NCI-H187 treated with DMSO at 0.1 percent for 48 hours (cell line): ENCODE data around the gene CUX1.

Experiments used
- DNase-seq: peaks from one replicate; lab custom pipeline; 2025; lab: John Stamatoyannopoulos, UW

Gene CUX1

GRCh38 chr7:101957744-101958525 lies 140.5 kb downstream of the CUX1 start:
- no peak for DNase-seq

GRCh38 chr7:101959342-101959741 lies 141.9 kb downstream of the CUX1 start:
- no peak for DNase-seq

- DNase-seq, result no peak
These were observed 142.4 kb downstream of the CUX1 start for GRCh38 chr7:101959829-101960228.

GRCh38 chr7:101960323-101960722 lies 142.9 kb downstream of the CUX1 start:
- no peak for DNase-seq

- no peak for DNase-seq
These were observed 143.7 kb downstream of the CUX1 start for GRCh38 chr7:101960985-101961708.

GRCh38 chr7:101961811-101962210 lies 144.4 kb downstream of the CUX1 start:
- no peak for DNase-seq

GRCh38 chr7:101963693-101964092 lies 146.3 kb downstream of the CUX1 start:
- no peak for DNase-seq

- no peak for DNase-seq
These were observed 147.4 kb downstream of the CUX1 start for GRCh38 chr7:101964680-101965452.

GRCh38 chr7:101968720-101969466 lies 151.5 kb downstream of the CUX1 start:
- no peak for DNase-seq

GRCh38 chr7:101969997-101970585 lies 152.7 kb downstream of the CUX1 start:
- no peak for DNase-seq

GRCh38 chr7:101970801-101971200 lies 153.4 kb downstream of the CUX1 start:
- DNase-seq, result no peak

- no peak for DNase-seq
These were observed 154.0 kb downstream of the CUX1 start for GRCh38 chr7:101971457-101971856.

GRCh38 chr7:101972627-101973026 lies 155.2 kb downstream of the CUX1 start:
- no peak for DNase-seq

GRCh38 chr7:101973130-101973529 lies 155.7 kb downstream of the CUX1 start:
- DNase-seq, result no peak

- no peak for DNase-seq
These were observed 157.0 kb downstream of the CUX1 start for GRCh38 chr7:101974393-101974792.

GRCh38 chr7:101975046-101975445 lies 157.6 kb downstream of the CUX1 start:
- DNase-seq, result no peak

GRCh38 chr7:101976411-101976810 lies 159.0 kb downstream of the CUX1 start:
- DNase-seq, result no peak

GRCh38 chr7:101977249-101977648 lies 159.8 kb downstream of the CUX1 start:
- DNase-seq, result no peak

GRCh38 chr7:101978683-101979082 lies 161.3 kb downstream of the CUX1 start:
- no peak for DNase-seq

- no peak for DNase-seq
These were observed 165.9 kb downstream of the CUX1 start for GRCh38 chr7:101983147-101983811.
